ENCODE results near the gene CAPN11.
"Not testable (repeated sequence)": the region's sequence is repeated elsewhere in the genome, so short reads cannot be mapped to it uniquely, and the experiment has no call there.

Gene CAPN11

GRCh38 chr6:44193307-44193910 is 34.8 kb downstream of the CAPN11 start:
- Histone ChIP-seq H3K36me3 (ENCODE audit: control insufficient read depth, insufficient read depth, low read length) (no peaks in the 10 kb centered on the region), H3K4me3 (ENCODE audit: low read length) (no peak overlapping the region), H3K4me1 (ENCODE audit: control insufficient read depth, insufficient read depth, low read length) (no peaks in the 10 kb centered on the region), H3K9me3 (ENCODE audit: control insufficient read depth, insufficient read depth, low read length) (no peaks in the 10 kb centered on the region), H3K27ac (ENCODE audit: low read length) (no peak overlapping the region), H3K27me3 (ENCODE audit: control insufficient read depth, insufficient read depth, low read length) (no peaks in the 10 kb centered on the region)
- DNase-seq (ENCODE audit: low read depth, low spot score): no peak
- no CpG with 5 or more reads among the region's 8 CpGs for WGBS (ENCODE audit: insufficient coverage, insufficient read length)

GRCh38 chr6:44194326-44194725 is 35.7 kb downstream of the CAPN11 start:
- no CpG with 5 or more reads among the region's 5 CpGs for WGBS (ENCODE audit: insufficient coverage, insufficient read length)
- Histone ChIP-seq H3K4me3 (ENCODE audit: low read length) (no peak overlapping the region), H3K27me3 (ENCODE audit: control insufficient read depth, insufficient read depth, low read length) (no peaks in the 10 kb centered on the region), H3K36me3 (ENCODE audit: control insufficient read depth, insufficient read depth, low read length) (no peaks in the 10 kb centered on the region), H3K4me1 (ENCODE audit: control insufficient read depth, insufficient read depth, low read length) (no peaks in the 10 kb centered on the region), H3K27ac (ENCODE audit: low read length) (no peak overlapping the region), H3K9me3 (ENCODE audit: control insufficient read depth, insufficient read depth, low read length) (no peaks in the 10 kb centered on the region)
- no peak for DNase-seq (ENCODE audit: low read depth, low spot score)

- not testable (repeated sequence) for DNase-seq (ENCODE audit: low read depth, low spot score); H3K27ac ChIP-seq (ENCODE audit: low read length); H3K27me3 ChIP-seq (ENCODE audit: control insufficient read depth, insufficient read depth, low read length); H3K36me3 ChIP-seq (ENCODE audit: control insufficient read depth, insufficient read depth, low read length); H3K4me1 ChIP-seq (ENCODE audit: control insufficient read depth, insufficient read depth, low read length); H3K9me3 ChIP-seq (ENCODE audit: control insufficient read depth, insufficient read depth, low read length); H3K4me3 ChIP-seq (ENCODE audit: low read length)
- WGBS (ENCODE audit: insufficient coverage, insufficient read length): no CpG with 5 or more reads among the region's 11 CpGs
These were observed 37.7 kb downstream of the CAPN11 start for GRCh38 chr6:44196351-44196750.

- Histone ChIP-seq H3K36me3 (ENCODE audit: control insufficient read depth, insufficient read depth, low read length) (no peaks in the 10 kb centered on the region), H3K27ac (ENCODE audit: low read length) (no peak overlapping the region), H3K4me3 (ENCODE audit: low read length) (no peak overlapping the region), H3K27me3 (ENCODE audit: control insufficient read depth, insufficient read depth, low read length) (no peaks in the 10 kb centered on the region), H3K9me3 (ENCODE audit: control insufficient read depth, insufficient read depth, low read length) (no peaks in the 10 kb centered on the region), H3K4me1 (ENCODE audit: control insufficient read depth, insufficient read depth, low read length) (peaks cover 12% of the 10 kb centered on the region)
- no peak for DNase-seq (ENCODE audit: low read depth, low spot score)
- WGBS (ENCODE audit: insufficient coverage, insufficient read length): no CpG with 5 or more reads among the region's 3 CpGs
These were observed 40.1 kb downstream of the CAPN11 start for GRCh38 chr6:44198684-44199083.

- Histone ChIP-seq H3K4me3 (ENCODE audit: low read length) (no peak overlapping the region), H3K9me3 (ENCODE audit: control insufficient read depth, insufficient read depth, low read length) (no peaks in the 10 kb centered on the region), H3K36me3 (ENCODE audit: control insufficient read depth, insufficient read depth, low read length) (no peaks in the 10 kb centered on the region), H3K27me3 (ENCODE audit: control insufficient read depth, insufficient read depth, low read length) (no peaks in the 10 kb centered on the region), H3K4me1 (ENCODE audit: control insufficient read depth, insufficient read depth, low read length) (peaks cover 12% of the 10 kb centered on the region), H3K27ac (ENCODE audit: low read length) (no peak overlapping the region)
- DNase-seq (ENCODE audit: low read depth, low spot score): no peak
- WGBS (ENCODE audit: insufficient coverage, insufficient read length): no CpG with 5 or more reads among the region's 4 CpGs
These were observed 41.3 kb downstream of the CAPN11 start for GRCh38 chr6:44199883-44200282.

GRCh38 chr6:44201200-44201599 is 42.6 kb downstream of the CAPN11 start:
- Histone ChIP-seq H3K27me3 (ENCODE audit: control insufficient read depth, insufficient read depth, low read length) (no peaks in the 10 kb centered on the region), H3K9me3 (ENCODE audit: control insufficient read depth, insufficient read depth, low read length) (no peaks in the 10 kb centered on the region), H3K36me3 (ENCODE audit: control insufficient read depth, insufficient read depth, low read length) (no peaks in the 10 kb centered on the region), H3K27ac (ENCODE audit: low read length) (no peak overlapping the region), H3K4me3 (ENCODE audit: low read length) (no peak overlapping the region), H3K4me1 (ENCODE audit: control insufficient read depth, insufficient read depth, low read length) (peaks cover 12% of the 10 kb centered on the region)
- WGBS (ENCODE audit: insufficient coverage, insufficient read length): no CpG with 5 or more reads among the region's 3 CpGs
- DNase-seq (ENCODE audit: low read depth, low spot score): no peak

- H3K27ac ChIP-seq (ENCODE audit: low read length): no peak overlapping the region
- H3K4me1 ChIP-seq (ENCODE audit: control insufficient read depth, insufficient read depth, low read length): peaks cover 12% of the 10 kb centered on the region
- H3K4me3 ChIP-seq (ENCODE audit: low read length): no peak overlapping the region
- DNase-seq (ENCODE audit: low read depth, low spot score): no peak
- WGBS (ENCODE audit: insufficient coverage, insufficient read length): no CpG with 5 or more reads among the region's 11 CpGs
- H3K27me3 ChIP-seq (ENCODE audit: control insufficient read depth, insufficient read depth, low read length): no peaks in the 10 kb centered on the region
- H3K9me3 ChIP-seq (ENCODE audit: control insufficient read depth, insufficient read depth, low read length): no peaks in the 10 kb centered on the region
- no peaks in the 10 kb centered on the region for H3K36me3 ChIP-seq (ENCODE audit: control insufficient read depth, insufficient read depth, low read length)
These were observed 43.2 kb downstream of the CAPN11 start for GRCh38 chr6:44201638-44202303.

- Histone ChIP-seq H3K4me1 (ENCODE audit: control insufficient read depth, insufficient read depth, low read length) (peaks cover 12% of the 10 kb centered on the region), H3K27me3 (ENCODE audit: control insufficient read depth, insufficient read depth, low read length) (no peaks in the 10 kb centered on the region), H3K4me3 (ENCODE audit: low read length) (no peak overlapping the region), H3K36me3 (ENCODE audit: control insufficient read depth, insufficient read depth, low read length) (no peaks in the 10 kb centered on the region), H3K27ac (ENCODE audit: low read length) (no peak overlapping the region), H3K9me3 (ENCODE audit: control insufficient read depth, insufficient read depth, low read length) (no peaks in the 10 kb centered on the region)
- no peak for DNase-seq (ENCODE audit: low read depth, low spot score)
- WGBS (ENCODE audit: insufficient coverage, insufficient read length): no CpG with 5 or more reads among the region's 4 CpGs
These were observed 43.8 kb downstream of the CAPN11 start for GRCh38 chr6:44202332-44202971.

- DNase-seq (ENCODE audit: low read depth, low spot score): no peak
- WGBS (ENCODE audit: insufficient coverage, insufficient read length): no CpG with 5 or more reads among the region's 11 CpGs
- H3K4me3 ChIP-seq (ENCODE audit: low read length): no peak overlapping the region
- no peaks in the 10 kb centered on the region for H3K27me3 ChIP-seq (ENCODE audit: control insufficient read depth, insufficient read depth, low read length)
- no peaks in the 10 kb centered on the region for H3K36me3 ChIP-seq (ENCODE audit: control insufficient read depth, insufficient read depth, low read length)
- H3K9me3 ChIP-seq (ENCODE audit: control insufficient read depth, insufficient read depth, low read length): no peaks in the 10 kb centered on the region
- no peak overlapping the region for H3K27ac ChIP-seq (ENCODE audit: low read length)
- peaks cover 12% of the 10 kb centered on the region for H3K4me1 ChIP-seq (ENCODE audit: control insufficient read depth, insufficient read depth, low read length)
These were observed 44.5 kb downstream of the CAPN11 start for GRCh38 chr6:44202972-44203750.

- DNase-seq (ENCODE audit: low read depth, low spot score): no peak
- Histone ChIP-seq H3K9me3 (ENCODE audit: control insufficient read depth, insufficient read depth, low read length) (no peaks in the 10 kb centered on the region), H3K4me1 (ENCODE audit: control insufficient read depth, insufficient read depth, low read length) (peaks cover 12% of the 10 kb centered on the region), H3K4me3 (ENCODE audit: low read length) (no peak overlapping the region), H3K27me3 (ENCODE audit: control insufficient read depth, insufficient read depth, low read length) (no peaks in the 10 kb centered on the region), H3K27ac (ENCODE audit: low read length) (no peak overlapping the region), H3K36me3 (ENCODE audit: control insufficient read depth, insufficient read depth, low read length) (no peaks in the 10 kb centered on the region)
- WGBS (ENCODE audit: insufficient coverage, insufficient read length): no CpG with 5 or more reads among the region's 6 CpGs
These were observed 45.3 kb downstream of the CAPN11 start for GRCh38 chr6:44203955-44204354.

Measured in iPS DF 6.9 (cell line).